H4 (cell line): ENCODE results near the gene PDGFRB. TPM values are rescaled to one million over a fixed set of nuclear protein-coding genes. Genes with fewer than 3 reads are reported as not detected.

Experiments used
- DNase-seq: peaks from one replicate; pipeline ENCODE4 v3.0.0-alpha.2; 2015; ENCODE audit warnings: low spot score
- total RNA-seq: library from RNA; depleted of rRNA; stranded (reverse); fragments of >200 nt; shearing (Covaris generic); gene quantifications from 2 replicates; pipeline ENCODE4 v1.2.3, GENCODE V29; 2014; rRNA removed

The PDGFRB gene
- total RNA-seq = 21.6 and 30.1 TPM in 2 replicates

DNA sequence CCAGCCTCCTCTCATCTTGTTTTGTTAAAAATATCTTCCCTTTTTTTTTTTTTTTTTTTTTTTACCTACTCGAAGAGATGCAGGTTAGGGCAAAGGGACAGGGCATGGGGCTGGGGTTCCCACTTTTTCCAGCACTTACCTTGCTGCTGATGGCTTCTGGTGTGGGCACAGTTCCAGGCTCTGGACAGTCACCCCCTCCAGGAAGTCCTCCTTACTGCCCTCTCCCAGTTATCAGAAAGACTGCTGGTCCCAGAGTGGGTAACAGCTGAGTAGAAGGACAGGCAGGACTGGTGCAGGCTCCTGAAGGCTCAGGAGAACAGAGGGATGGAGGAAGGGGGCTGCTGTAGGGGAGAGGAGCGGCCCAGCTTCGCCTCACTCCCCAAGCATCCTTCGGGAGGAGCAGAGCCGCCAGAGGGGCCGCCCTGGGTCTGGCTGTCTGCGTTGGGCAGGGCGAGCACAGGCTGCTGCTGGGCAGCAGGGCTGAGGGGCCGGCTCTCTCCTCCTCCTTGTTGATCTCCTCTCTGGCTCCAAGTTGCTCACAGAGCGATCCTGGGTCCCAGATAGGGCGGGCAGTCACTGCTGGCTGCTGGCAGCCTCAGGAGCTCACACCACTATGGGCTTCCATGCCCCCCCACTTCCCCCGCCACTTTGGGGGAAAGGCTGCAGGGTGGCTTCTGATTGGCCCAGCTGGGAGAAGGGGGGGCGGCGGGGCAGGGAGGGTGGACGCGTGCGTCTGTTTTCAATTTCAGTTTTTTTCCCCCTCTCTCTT is at the start of gene PDGFRB:
Gene PDGFRB, minus strand, starts transcription at position 588 of the 769 bp plus-strand sequence. CDS start 18,798 bp downstream, outside the sequence.
- peak; percentile 78 for DNase-seq

GRCh38 chr5:150204590-150204960 is 48.9 kb upstream of the PDGFRB start:
- no peak for DNase-seq

DNA sequence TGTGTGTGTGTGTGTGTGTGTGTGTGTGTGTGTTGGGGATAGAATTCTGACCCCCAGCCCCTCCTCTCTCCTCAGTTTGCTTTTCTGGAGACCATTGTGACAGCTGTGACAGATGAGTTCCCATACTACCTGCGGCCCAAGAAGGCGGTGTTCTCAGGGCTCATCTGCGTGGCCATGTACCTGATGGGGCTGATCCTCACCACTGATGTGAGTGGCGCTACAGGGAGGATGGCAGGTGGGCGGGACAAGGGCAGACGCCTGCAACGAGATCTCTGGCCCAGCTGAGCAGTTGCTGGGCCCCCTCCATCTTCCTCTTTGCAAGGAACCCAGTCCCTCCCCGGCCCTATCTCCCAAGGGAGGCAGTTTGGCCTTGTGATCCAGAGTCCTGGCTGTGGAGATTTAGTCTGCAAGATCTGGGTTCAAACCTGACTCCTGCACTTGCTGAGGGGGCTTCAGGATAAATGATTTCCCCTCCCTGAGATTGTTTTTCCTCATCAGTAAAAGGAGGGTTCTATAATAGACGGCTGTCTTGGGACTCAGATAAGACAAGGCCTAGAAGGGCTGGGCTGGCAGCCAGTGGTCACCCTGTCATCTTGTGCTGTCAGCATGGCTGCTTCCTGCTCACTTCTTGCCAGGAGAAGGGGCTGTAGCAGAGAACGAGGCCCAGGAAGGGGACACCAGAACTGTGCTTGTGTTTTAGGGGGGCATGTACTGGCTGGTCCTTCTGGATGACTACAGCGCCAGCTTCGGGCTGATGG is 48.4 kb upstream of the PDGFRB start:
- no peak for DNase-seq

DNA sequence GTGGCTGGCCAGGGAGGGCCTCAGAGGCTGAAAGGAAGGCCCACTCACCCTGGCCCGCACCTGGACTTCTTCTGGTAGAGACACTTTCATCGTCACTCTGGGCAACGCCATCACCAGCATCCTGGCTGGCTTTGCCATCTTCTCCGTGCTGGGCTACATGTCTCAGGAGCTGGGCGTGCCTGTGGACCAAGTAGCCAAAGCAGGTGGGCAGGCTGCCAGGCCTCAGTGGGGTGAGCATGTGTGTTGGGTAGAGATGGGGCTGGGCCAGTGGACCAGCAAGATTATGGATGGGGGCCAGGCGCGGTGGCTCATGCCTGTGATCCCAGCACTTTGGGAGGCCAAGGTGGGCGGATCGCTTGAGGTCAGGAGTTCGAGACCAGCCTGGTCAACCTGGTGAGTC is 46.9 kb upstream of the PDGFRB start:
- DNase-seq = no peak

DNA sequence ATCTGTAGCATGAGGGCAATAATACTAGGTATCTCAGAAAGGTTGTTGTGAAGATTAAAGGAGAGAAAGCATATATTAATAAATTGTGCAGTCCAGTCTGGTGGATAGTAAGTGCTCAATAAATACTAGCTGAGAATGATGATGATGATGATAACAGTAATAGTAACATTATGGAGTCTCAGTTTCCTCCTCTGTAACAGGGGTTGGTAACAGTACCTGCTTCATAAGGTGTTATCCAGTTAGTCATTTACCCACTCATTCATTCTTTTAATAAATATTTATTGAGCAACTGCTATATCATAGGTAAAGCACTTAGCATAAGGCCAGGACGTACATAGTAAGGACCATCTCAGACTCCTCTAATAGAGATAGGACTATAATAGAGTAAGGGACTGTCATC is 41.8 kb upstream of the PDGFRB start:
- DNase-seq = no peak

DNA sequence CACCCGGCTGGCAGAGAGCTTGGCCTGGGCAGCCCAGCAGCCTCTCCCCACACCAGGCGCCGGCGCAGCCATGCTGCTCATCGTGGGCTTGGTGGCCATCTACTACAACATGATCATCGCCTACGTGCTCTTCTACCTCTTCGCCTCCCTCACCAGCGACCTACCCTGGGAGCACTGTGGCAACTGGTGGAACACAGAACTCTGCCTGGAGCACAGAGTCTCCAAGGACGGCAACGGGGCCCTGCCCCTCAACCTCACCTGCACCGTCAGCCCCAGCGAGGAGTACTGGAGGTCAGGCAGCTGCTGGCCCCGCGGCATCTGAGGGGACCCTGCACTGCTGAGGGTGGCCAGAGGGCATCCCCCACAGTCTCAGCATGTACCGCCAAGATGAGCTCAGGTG is 41.3 kb upstream of the PDGFRB start:
- no peak for DNase-seq

- DNase-seq = no peak
Observed at GRCh38 chr5:150196514-150196913, 40.9 kb upstream of the PDGFRB start.

GRCh38 chr5:150195736-150196485 is 40.3 kb upstream of the PDGFRB start:
- no peak for DNase-seq

DNA sequence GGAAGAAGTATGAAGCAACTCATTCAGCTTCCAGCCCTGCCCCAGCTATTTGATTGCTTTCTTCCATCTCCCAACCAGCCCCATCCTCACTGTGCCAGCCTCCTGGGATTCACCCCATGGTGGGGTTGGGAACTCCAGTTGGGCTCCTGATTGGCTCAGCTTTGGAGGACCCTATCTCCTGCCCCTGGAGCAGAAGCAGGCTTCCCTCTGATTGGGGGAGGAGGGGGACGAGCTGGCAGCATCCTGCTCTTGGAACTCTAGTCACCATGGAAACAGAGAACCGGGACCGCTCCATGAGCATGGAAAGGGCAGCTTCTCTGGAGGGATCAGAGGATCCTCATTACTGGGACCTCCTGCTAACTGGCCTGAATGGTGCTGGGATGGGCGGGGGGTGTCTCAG is 36.8 kb upstream of the PDGFRB start:
- no peak for DNase-seq

- DNase-seq = no peak
Observed at GRCh38 chr5:150190987-150191386, 35.3 kb upstream of the PDGFRB start.

- DNase-seq = no peak
Observed at GRCh38 chr5:150190503-150190979, 34.9 kb upstream of the PDGFRB start.

DNA sequence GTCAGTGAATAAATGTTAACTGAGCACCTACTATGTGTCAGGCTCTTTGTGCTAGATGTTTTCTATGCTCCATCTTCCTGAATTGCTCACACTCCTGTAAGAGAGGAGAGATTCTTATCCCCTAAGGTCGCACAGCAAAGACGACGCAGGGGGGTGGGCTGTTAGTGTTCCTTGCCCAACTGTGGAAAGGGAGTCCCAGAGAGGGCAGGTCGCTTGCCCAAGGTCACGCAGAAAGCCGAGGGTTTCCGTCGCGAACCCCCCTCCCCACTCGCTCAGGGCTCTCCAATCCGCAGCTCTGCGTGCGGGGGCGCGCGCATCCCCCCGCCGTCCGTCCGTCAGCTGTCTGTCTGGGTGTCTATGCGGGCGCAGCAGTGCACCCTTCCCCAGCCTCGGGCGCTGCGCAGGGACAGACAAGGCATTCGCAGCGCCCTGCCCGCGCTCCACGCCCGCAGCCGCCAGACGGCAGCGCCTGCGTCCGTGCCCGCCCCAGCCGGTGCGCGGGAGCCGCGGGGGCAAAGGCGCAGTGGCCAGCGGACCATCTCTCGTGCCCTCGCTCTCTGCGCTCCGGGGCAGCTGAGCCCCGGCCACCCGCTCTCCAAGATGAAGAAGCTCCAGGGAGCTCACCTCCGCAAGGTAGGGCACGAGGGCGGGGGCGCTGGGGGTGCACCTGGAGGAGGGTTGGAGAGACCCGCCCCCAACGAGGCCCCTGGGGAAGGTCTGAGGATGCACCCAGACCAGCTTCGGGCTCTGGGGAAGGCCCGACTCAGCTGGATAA is 34.3 kb upstream of the PDGFRB start, which contains the start of gene SLC6A7:
Gene SLC6A7, plus strand, starts transcription at position 335 of the 775 bp plus-strand sequence. Its CDS starts 266 bp downstream, at position 601.
- no peak for DNase-seq

- no peak for DNase-seq
Observed at GRCh38 chr5:150189326-150189725, 33.7 kb upstream of the PDGFRB start.

DNA sequence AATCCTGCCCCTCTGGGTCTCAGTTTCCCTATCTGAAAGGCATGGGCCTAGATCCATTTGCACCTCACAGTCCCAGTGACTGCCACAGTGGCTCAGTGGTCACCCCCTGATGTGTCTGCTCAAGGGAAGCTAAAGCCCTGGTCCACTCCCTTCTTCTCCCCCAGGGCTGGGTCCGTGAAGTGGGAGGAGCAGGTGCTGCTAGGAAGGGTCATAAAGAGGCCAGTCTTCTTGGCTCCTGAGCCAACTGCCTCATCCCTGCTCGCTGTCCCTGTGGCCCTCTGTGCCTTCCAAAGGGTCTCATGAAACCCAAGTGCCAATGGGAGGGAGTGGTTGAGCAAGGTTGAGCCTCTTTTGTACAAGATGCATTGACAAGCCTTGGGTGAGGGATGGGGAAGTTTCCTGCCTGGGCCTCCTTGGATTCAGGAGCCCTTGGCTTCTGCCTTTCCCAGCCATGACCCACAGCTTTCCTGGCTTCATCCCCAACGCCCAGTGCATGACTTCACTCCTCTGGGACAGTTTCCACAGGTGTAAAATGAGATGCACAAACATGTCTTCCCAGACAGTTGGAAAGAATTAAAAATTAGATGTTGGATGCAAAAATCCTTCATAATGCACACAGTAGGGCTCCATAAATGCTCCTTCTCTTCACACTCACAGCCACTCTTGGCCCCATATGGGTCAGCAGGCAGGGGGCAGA is 32.6 kb upstream of the PDGFRB start:
- DNase-seq = no peak

- DNase-seq = no peak
Observed at GRCh38 chr5:150186897-150187296, 31.3 kb upstream of the PDGFRB start.

GRCh38 chr5:150186137-150186536 is 30.5 kb upstream of the PDGFRB start:
- DNase-seq = no peak

DNA sequence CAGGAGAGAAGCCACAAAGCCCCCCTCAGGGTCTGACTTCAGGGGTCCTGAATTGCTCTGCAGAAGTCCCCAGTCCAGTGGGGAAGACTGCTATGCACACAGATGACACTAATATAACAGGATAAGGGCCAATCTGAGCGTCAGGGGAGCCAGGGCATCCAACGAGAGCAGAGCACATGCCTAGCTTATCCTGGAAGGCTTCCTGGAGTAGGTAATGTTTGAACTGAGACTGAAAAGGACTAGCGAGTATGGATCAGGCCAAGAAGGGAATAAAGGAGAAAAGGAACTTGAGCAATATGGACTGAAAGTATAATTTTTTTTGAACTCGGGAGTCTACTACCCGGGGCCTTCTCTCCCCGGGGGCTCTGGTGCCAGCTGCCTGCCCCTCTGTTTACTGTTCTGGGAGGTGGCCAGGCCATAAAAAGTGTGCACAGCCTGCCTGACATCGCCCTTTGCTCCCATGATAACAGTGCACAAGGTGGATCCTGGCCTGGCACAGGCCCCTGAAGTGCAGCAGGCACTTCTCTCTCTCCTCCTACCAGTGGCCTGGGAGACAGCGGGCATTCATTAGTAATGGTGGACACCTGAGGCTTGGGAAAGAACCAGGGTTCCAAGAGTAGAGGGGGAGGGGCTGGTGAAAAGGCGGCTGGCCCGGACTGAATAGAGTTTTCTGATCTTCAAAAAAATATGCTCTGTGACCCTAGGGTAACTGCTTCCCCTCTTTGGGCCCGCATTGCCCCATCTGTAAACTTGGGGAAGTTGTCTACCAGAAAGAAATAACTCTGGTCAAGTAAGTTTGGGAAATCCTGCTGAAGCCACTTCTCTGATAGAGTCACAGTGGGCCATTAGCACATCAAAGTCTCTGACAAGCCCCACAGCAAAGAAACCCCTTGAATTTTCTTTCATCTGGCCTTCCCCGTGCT is 29.6 kb upstream of the PDGFRB start:
- no peak for DNase-seq

DNA sequence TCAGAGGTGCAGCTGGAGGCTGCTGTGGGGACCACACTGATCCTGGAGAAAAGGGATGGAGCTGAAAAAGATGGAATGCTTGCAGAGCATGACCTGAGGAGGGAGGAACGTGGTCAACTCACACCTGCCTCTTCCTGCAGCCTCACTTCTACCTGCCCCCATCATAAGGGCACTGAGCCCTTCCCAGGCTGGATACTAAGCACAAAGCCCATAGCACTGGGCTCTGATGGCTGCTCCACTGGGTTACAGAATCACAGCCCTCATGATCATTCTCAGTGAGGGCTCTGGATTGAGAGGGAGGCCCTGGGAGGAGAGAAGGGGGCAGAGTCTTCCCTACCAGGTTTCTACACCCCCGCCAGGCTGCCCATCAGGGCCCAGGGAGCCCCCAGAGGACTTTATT is 28.4 kb upstream of the PDGFRB start:
- no peak for DNase-seq

GRCh38 chr5:150183436-150183835 is 27.8 kb upstream of the PDGFRB start:
- DNase-seq = no peak

DNA sequence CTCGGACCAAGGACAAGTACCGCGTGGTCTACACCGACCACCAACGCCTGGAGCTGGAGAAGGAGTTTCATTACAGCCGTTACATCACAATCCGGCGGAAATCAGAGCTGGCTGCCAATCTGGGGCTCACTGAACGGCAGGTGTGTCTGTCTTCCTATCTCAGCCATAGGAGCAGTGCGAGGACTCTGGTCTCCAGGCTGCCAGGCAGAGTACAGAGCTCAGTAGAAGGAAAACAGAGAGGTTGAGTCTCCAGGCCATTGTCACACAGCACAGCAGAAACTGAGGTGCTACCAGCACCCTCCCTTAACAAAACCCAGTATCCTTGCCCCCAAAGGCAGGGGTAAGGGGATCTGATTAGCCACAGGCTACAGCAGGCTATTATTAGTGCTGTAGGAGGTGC is 27.1 kb upstream of the PDGFRB start:
- no peak for DNase-seq
